GM23338 (cell line): Measurements from ENCODE around the gene IFI16. TPM values are rescaled to one million over a fixed set of nuclear protein-coding genes. Genes with fewer than 3 reads are reported as not detected.

Source experiments
- ATAC-seq: fragments of 200-7000 bp; cut with Tn5 transposase; 3 replicates; pipeline ENCODE4 v1.9.1; 2020
- DNase-seq: peaks from one replicate; pipeline ENCODE4 v3.0.0-alpha.2; 2015; ENCODE audit warnings: low spot score
- H2AFZ ChIP-seq: fragments of 200-600 bp; sonication (generic); 2 replicates; pipeline ENCODE4 v1.8.0; 2016; ENCODE audit warnings: antibody characterized with exemption, mild to moderate bottlenecking, moderate library complexity
- H3F3A ChIP-seq: fragments of 200-600 bp; sonication (generic); replicated peaks from 2 replicates; pipeline ENCODE4 v1.8.0; 2017; ENCODE audit warnings: antibody characterized with exemption, mixed run types, low read depth
- H3K27ac ChIP-seq: fragments of 200-600 bp; sonication (generic); 2 replicates; pipeline ENCODE4 v1.6.1; 2016; ENCODE audit warnings: low read depth
- H3K27me3 ChIP-seq: fragments of 200-600 bp; sonication (generic); 2 replicates; pipeline ENCODE4 v1.8.0; 2016; ENCODE audit warnings: mild to moderate bottlenecking, mixed run types, moderate library complexity; ENCODE audit not compliant: insufficient read depth
- H3K36me3 ChIP-seq: fragments of 200-600 bp; sonication (generic); 2 replicates; pipeline ENCODE4 v1.8.0; 2016; ENCODE audit warnings: mild to moderate bottlenecking; ENCODE audit not compliant: insufficient read depth
- H3K4me1 ChIP-seq: fragments of 200-600 bp; sonication (generic); 2 replicates; pipeline ENCODE4 v1.8.0; 2016; ENCODE audit warnings: mild to moderate bottlenecking, moderate library complexity; ENCODE audit not compliant: insufficient read depth
- H3K4me2 ChIP-seq: fragments of 200-600 bp; sonication (generic); 2 replicates; pipeline ENCODE4 v1.7.1; 2017; ENCODE audit warnings: mixed run types
- H3K4me3 ChIP-seq: fragments of 200-600 bp; sonication (generic); 2 replicates; pipeline ENCODE4 v1.6.1; 2016; ENCODE audit warnings: mixed run types
- H3K79me2 ChIP-seq: fragments of 200-600 bp; sonication (generic); replicated peaks from 2 replicates; pipeline ENCODE4 v1.8.0; 2017; ENCODE audit warnings: mild to moderate bottlenecking; ENCODE audit not compliant: insufficient read depth
- H3K9me2 ChIP-seq: fragments of 200-600 bp; sonication (generic); 2 replicates; pipeline ENCODE4 v1.8.0; 2017; ENCODE audit not compliant: insufficient read depth
- H4K20me1 ChIP-seq: fragments of 200-600 bp; sonication (generic); replicated peaks from 2 replicates; pipeline ENCODE4 v1.8.0; 2017; ENCODE audit warnings: mild to moderate bottlenecking; ENCODE audit not compliant: insufficient read depth
- H3K27ac Mint-ChIP-seq: 2 replicates; pipeline ENCODE4 v1.8.0; 2020; ENCODE audit warnings: inconsistent platforms, mild to moderate bottlenecking, moderate library complexity, mixed read lengths
- H3K27me3 Mint-ChIP-seq: 3 replicates; pipeline ENCODE4 v1.8.0; 2022; ENCODE audit warnings: low read depth, mild to moderate bottlenecking, moderate library complexity, mixed read lengths, inconsistent platforms; ENCODE audit not compliant: insufficient read depth, poor library complexity
- H3K36me3 Mint-ChIP-seq: 3 replicates; pipeline ENCODE4 v1.8.0; 2021; ENCODE audit warnings: low read depth, mild to moderate bottlenecking, inconsistent platforms, moderate library complexity, mixed read lengths
- H3K4me1 Mint-ChIP-seq: 3 replicates; pipeline ENCODE4 v1.8.0; 2020; ENCODE audit warnings: mild to moderate bottlenecking, inconsistent platforms, mixed read lengths
- H3K4me3 Mint-ChIP-seq: 3 replicates; pipeline ENCODE4 v1.8.0; 2021; ENCODE audit warnings: moderate library complexity, mild to moderate bottlenecking, inconsistent platforms, mixed read lengths
- H3K9me3 Mint-ChIP-seq: 3 replicates; pipeline ENCODE4 v1.8.0; 2020; ENCODE audit warnings: moderate library complexity, mild to moderate bottlenecking, inconsistent platforms, mixed read lengths
- EZH2phosphoT487 ChIP-seq: fragments of 200-600 bp; sonication (generic); IDR thresholded peaks from one replicate; pipeline ENCODE4 v1.8.1; 2018; ENCODE audit warnings: antibody characterized with exemption; ENCODE audit not compliant: unreplicated experiment
- polyA plus RNA-seq: library from polyadenylated mRNA; unstranded; fragments of >200 nt; fragmentation: Nextera tagmentation; extraction: Ambion mirVana; gene quantifications from 2 replicates; pipeline ENCODE4 v1.2.1, GENCODE V29; 2016
- total RNA-seq: library from RNA; depleted of rRNA; stranded (reverse); fragments of >200 nt; shearing (Covaris generic); gene quantifications from 2 replicates; pipeline ENCODE4 v1.2.3, GENCODE V29; 2014
- TF ChIP-seq, protein P1 (sequence below), 2 experiments: fragments of 200-600 bp in 1 of 2; sonication (generic) in 1 of 2; conservative IDR thresholded peaks; 2 replicates each; pipeline versions ENCODE4 v1.5.1 to v1.6.1; 2016 to 2017; ENCODE audit warnings: antibody characterized with exemption in 2 of 2, low read depth in 2 of 2, mild to moderate bottlenecking in 2 of 2, moderate library complexity in 1 of 2
- TF ChIP-seq, protein P2 (sequence below): fragments of 250-450 bp; sonication (Bioruptor Pico); IDR thresholded peaks from 2 replicates; pipeline ENCODE4 v1.5.0; 2020; ENCODE audit warnings: mild to moderate bottlenecking, moderate library complexity

IFI16 gene
- total and polyA plus RNA-seq, 2 experiments from 2014 or later, result 0.31 to 2.1 TPM

DNA sequence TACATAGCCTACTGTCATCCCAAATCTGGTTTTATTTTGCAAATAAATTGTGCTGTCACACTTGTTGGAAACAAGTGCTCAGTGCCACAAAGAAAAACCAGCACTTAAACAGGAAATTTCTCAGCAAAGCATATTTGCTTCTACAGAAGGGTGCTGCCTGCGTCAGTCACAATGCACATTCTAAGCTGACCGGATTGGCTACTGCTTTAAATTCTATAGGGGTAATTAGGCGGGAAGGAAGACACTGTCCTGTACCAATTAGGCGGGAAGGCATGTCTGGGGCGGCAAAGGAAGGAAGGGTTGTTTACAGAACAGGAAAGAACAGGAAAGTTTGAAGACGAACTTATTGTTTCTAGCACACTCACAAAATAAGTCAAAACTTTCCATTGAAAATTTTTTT, 2.8 kb downstream of the IFI16 start:
- no peak for ATAC-seq
- H3K36me3 ChIP-seq, result no peaks in the 10 kb centered on the region
- no peaks in the 10 kb centered on the region; the same call in 1 of the 2 replicates for H4K20me1 ChIP-seq
- Mint-ChIP-seq H3K36me3 (no peaks in the 10 kb centered on the region; the same call in 2 of the 3 replicates), H3K27me3 (no peaks in the 10 kb centered on the region), H3K9me3 (no peaks in the 10 kb centered on the region), H3K4me1 (peaks cover 7% of the 10 kb centered on the region; the same call in 2 of the 3 replicates), H3K27ac (no peak overlapping the region), H3K4me3 (no peak overlapping the region)
- no peak overlapping the region for H3K27ac ChIP-seq
- no peak for TF ChIP-seq EZH2phosphoT487
- TF ChIP-seq, protein P1, sequence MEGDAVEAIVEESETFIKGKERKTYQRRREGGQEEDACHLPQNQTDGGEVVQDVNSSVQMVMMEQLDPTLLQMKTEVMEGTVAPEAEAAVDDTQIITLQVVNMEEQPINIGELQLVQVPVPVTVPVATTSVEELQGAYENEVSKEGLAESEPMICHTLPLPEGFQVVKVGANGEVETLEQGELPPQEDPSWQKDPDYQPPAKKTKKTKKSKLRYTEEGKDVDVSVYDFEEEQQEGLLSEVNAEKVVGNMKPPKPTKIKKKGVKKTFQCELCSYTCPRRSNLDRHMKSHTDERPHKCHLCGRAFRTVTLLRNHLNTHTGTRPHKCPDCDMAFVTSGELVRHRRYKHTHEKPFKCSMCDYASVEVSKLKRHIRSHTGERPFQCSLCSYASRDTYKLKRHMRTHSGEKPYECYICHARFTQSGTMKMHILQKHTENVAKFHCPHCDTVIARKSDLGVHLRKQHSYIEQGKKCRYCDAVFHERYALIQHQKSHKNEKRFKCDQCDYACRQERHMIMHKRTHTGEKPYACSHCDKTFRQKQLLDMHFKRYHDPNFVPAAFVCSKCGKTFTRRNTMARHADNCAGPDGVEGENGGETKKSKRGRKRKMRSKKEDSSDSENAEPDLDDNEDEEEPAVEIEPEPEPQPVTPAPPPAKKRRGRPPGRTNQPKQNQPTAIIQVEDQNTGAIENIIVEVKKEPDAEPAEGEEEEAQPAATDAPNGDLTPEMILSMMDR (conservative IDR thresholded peaks at IDR 0.05; ENCODE audit: low read depth in 2 of 2), result no peak
- TF ChIP-seq, protein P2, sequence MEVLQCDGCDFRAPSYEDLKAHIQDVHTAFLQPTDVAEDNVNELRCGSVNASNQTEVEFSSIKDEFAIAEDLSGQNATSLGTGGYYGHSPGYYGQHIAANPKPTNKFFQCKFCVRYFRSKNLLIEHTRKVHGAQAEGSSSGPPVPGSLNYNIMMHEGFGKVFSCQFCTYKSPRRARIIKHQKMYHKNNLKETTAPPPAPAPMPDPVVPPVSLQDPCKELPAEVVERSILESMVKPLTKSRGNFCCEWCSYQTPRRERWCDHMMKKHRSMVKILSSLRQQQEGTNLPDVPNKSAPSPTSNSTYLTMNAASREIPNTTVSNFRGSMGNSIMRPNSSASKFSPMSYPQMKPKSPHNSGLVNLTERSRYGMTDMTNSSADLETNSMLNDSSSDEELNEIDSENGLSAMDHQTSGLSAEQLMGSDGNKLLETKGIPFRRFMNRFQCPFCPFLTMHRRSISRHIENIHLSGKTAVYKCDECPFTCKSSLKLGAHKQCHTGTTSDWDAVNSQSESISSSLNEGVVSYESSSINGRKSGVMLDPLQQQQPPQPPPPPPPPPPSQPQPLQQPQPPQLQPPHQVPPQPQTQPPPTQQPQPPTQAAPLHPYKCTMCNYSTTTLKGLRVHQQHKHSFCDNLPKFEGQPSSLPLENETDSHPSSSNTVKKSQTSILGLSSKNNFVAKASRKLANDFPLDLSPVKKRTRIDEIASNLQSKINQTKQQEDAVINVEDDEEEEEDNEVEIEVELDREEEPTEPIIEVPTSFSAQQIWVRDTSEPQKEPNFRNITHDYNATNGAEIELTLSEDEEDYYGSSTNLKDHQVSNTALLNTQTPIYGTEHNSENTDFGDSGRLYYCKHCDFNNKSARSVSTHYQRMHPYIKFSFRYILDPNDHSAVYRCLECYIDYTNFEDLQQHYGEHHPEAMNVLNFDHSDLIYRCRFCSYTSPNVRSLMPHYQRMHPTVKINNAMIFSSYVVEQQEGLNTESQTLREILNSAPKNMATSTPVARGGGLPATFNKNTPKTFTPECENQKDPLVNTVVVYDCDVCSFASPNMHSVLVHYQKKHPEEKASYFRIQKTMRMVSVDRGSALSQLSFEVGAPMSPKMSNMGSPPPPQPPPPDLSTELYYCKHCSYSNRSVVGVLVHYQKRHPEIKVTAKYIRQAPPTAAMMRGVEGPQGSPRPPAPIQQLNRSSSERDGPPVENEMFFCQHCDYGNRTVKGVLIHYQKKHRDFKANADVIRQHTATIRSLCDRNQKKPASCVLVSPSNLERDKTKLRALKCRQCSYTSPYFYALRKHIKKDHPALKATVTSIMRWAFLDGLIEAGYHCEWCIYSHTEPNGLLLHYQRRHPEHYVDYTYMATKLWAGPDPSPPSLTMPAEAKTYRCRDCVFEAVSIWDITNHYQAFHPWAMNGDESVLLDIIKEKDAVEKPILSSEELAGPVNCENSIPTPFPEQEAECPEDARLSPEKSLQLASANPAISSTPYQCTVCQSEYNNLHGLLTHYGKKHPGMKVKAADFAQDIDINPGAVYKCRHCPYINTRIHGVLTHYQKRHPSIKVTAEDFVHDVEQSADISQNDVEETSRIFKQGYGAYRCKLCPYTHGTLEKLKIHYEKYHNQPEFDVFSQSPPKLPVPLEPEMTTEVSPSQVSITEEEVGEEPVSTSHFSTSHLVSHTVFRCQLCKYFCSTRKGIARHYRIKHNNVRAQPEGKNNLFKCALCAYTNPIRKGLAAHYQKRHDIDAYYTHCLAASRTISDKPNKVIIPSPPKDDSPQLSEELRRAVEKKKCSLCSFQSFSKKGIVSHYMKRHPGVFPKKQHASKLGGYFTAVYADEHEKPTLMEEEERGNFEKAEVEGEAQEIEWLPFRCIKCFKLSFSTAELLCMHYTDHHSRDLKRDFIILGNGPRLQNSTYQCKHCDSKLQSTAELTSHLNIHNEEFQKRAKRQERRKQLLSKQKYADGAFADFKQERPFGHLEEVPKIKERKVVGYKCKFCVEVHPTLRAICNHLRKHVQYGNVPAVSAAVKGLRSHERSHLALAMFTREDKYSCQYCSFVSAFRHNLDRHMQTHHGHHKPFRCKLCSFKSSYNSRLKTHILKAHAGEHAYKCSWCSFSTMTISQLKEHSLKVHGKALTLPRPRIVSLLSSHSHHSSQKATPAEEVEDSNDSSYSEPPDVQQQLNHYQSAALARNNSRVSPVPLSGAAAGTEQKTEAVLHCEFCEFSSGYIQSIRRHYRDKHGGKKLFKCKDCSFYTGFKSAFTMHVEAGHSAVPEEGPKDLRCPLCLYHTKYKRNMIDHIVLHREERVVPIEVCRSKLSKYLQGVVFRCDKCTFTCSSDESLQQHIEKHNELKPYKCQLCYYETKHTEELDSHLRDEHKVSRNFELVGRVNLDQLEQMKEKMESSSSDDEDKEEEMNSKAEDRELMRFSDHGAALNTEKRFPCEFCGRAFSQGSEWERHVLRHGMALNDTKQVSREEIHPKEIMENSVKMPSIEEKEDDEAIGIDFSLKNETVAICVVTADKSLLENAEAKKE, result no peak
- no peak overlapping the region for H3K4me3 ChIP-seq
- H3K4me1 ChIP-seq, result peaks cover 4% of the 10 kb centered on the region
- no peaks in the 10 kb centered on the region for H3F3A ChIP-seq
- H3K79me2 ChIP-seq, result no peaks in the 10 kb centered on the region
- no peaks in the 10 kb centered on the region for H3K9me2 ChIP-seq
- H3K27me3 ChIP-seq, result peaks cover 17% of the 10 kb centered on the region
- no peak overlapping the region for H2AFZ ChIP-seq
- no peak for DNase-seq
- H3K4me2 ChIP-seq, result no peak overlapping the region
